HCEC 1CT (cell line): Measurements from ENCODE around the gene PIEZO2.

Source experiments
- DNase-seq: peaks from one replicate; pipeline ENCODE4 v3.0.0-alpha.2; 2017

PIEZO2 gene

GRCh38 chr18:10771053-10771709 lies 378.2 kb downstream of the PIEZO2 start:
- no peak for DNase-seq

DNA sequence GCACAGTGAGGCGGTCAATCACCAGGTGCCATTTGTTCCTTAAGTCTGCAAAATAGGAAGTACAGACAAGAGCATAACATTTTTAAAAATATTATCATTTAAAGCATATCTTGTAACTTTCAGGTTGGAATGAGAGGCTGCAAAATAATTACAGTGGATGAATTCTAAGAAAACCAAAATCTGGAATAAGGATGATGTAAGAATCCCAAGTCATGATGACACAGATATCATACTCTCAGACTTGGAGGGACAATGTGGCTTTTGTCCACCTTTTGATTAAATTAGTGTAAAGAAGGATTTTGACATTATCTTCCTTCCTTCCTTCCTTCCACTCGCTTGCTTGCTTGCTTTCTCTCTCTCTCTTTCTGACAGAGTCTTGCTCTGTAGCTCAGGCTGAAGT lies 379.1 kb downstream of the PIEZO2 start:
- no peak for DNase-seq

DNA sequence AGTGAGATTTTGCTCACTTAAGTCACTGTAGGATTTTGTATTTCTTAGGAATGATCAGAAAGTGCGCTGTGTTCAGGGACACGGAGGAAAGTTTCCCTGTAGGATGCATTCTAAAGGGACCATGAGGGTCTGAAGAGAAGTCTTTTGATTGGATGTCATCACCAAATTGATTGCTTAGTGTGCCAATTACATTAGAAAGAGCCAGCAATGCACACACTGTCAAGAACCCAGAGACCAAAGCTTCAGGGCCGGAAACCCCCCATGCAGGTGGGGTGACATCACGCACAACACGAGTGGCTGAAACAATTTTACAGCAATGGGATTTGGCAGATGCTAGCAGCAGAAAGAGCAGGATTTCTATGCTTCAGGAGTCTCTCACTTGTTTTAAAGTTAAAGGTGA lies 381.1 kb downstream of the PIEZO2 start:
- DNase-seq: no peak

DNA sequence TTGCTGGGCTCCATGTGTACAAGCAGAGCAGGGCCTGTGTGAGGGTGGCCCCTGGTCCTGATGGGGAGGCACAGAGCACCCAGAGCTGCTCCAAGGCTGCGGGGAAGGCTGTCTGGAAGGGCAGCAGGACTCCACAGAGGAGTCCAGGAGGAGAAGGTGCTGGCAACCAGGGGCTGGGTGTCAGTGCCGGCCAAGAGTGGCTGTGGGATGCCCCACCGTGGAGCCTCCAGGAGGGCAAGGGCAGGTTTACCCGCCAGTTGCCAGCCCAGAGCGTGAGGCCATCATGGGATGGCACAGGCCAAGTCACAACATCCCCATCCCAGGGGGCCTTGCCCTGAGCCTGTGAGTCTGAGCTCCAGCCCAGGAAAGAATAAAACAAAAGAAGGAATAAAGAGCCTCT lies 381.7 kb downstream of the PIEZO2 start:
- DNase-seq: no peak

- no peak for DNase-seq
These were observed 388.4 kb downstream of the PIEZO2 start for GRCh38 chr18:10760986-10761385.

- no peak for DNase-seq
These were observed 390.1 kb downstream of the PIEZO2 start for GRCh38 chr18:10759241-10759640.

DNA sequence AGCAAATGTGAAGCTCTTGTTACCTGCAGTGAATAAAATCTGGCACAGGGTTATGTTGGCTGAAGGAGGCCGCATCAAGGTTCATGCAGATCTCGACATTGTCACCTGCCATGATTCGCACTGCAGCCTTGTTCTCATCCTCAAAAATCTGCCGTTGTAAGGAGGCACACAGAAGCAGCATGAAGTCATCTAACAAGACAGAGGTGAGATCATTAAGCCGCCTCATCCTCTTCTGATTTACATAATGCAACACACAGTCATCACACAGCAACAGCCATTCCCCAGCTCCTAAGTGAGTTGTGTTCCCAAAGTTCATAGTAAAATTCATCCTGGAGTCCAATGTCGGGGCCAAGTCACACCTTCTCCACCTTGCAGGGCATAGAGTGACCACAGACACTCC lies 391.4 kb downstream of the PIEZO2 start:
- no peak for DNase-seq

DNA sequence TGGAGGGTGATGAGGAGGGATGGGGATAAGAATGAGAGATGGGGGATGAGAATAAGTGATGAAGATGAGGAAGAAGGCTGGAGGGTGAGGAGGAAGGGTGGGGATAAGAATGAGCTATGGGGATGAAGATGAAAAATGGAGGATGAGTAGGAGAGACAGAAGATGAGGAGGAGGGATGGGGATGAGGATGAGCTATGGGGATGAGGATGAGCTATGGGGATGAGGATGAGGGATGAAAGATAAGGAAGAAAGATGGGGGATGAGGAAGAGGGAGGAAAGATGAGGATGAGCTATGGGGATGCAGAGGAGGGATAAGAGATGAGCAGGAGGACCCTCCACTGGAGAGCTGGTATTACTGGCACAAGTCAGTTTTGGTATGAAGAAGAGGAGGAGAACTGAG lies 392.0 kb downstream of the PIEZO2 start:
- no peak for DNase-seq

- no peak for DNase-seq
These were observed 393.5 kb downstream of the PIEZO2 start for GRCh38 chr18:10755855-10756254.

- no peak for DNase-seq
These were observed 395.2 kb downstream of the PIEZO2 start for GRCh38 chr18:10754128-10754527.

DNA sequence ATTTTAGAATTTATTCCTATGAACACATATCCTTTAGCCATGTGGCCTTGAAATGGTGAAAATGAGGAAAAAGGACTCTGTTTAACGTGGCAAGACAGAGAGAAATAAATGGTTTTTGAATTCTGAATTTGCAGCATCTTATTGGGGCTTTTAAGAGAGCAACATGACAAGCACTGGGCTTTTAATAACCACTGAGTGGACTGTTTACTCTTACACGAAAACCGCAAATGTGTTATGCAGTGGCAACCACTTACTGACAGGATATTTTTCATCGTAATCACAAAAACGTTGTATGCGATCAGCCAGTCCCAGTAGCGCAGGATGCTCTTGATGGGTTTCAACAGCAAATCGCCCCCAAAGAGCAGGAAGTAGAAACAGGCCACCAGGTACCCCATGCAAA lies 397.0 kb downstream of the PIEZO2 start:
- DNase-seq: no peak

GRCh38 chr18:10751653-10752052 lies 397.7 kb downstream of the PIEZO2 start:
- no peak for DNase-seq

- no peak for DNase-seq
These were observed 399.0 kb downstream of the PIEZO2 start for GRCh38 chr18:10750191-10751035.

DNA sequence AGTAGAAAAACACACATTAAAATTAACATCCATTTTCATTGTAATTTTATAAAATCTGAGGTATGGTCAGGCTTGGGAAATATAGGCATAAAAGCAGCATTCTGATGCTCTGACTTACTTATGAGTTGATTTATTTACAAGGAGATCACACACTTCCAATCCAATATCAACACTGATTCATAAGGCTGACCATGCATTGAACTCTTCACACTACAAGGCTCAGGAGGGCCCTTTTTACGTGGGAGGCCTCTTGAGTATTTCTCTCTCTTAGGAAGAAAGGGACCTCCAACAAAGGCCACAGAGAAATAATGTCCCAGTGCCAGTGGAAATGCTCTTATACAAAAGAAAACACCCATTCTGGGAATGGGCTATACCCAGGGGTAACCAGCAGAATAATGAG lies 400.7 kb downstream of the PIEZO2 start:
- no peak for DNase-seq

GRCh38 chr18:10745971-10746370 lies 403.4 kb downstream of the PIEZO2 start:
- no peak for DNase-seq

DNA sequence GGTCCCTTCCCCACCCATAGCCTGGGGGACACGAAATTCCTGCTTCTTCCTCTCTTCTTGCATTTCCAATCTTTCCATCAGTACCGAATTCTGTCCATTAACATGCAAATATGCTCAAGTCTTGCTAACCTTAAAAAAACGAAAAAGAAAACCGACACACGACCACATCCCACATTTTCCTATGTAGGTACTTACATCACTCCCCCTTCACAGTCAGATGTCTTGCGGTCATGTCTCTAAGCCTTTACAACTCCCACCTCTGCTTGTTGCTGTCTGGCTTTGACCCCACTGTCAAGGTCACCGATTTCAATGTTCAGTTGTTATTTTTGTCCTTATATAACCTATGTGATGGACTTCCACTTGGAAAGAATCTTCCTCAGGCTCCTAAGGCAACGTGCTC lies 404.1 kb downstream of the PIEZO2 start:
- no peak for DNase-seq

GRCh38 chr18:10743766-10744165 lies 405.6 kb downstream of the PIEZO2 start:
- no peak for DNase-seq

DNA sequence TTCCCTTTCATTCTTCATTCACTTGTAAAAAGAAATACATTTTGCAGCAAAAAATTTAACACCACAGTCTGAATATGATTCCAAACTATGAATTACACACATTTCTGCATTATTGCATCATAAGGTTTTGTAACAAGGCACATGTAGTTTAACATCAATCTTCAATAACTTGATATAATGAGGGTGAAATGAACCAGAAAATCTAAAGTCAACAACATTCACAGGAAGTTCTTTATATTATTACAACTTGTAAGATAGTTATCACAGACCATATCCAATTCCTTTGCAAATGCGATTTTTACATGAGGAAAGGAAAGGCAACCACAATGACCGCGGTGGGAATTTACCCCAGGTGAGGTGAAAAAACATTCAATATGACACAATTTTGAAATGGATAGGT lies 410.2 kb downstream of the PIEZO2 start:
- no peak for DNase-seq

GRCh38 chr18:10736984-10737383 lies 412.4 kb downstream of the PIEZO2 start:
- DNase-seq: no peak

- no peak for DNase-seq
These were observed 416.4 kb downstream of the PIEZO2 start for GRCh38 chr18:10732990-10733389.

DNA sequence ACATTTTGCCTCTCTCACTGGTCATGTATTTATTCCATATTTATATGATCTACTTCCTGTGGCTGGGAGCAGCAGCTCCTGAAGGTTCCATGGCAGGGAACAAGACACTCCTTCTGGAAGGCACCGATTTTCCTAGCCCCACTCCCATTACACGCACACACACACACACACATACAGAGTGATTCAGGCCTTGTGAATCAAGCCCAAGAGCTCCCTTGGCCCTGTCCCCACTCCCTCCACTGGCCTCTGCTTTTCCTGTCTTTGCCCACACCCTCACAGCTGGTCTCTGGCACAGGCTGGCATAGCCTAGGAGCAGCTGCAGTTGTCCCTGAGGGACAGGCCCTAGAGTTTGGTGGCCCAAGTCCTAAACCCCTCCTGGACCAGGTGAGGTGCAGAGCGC lies 421.9 kb downstream of the PIEZO2 start:
- DNase-seq: no peak

DNA sequence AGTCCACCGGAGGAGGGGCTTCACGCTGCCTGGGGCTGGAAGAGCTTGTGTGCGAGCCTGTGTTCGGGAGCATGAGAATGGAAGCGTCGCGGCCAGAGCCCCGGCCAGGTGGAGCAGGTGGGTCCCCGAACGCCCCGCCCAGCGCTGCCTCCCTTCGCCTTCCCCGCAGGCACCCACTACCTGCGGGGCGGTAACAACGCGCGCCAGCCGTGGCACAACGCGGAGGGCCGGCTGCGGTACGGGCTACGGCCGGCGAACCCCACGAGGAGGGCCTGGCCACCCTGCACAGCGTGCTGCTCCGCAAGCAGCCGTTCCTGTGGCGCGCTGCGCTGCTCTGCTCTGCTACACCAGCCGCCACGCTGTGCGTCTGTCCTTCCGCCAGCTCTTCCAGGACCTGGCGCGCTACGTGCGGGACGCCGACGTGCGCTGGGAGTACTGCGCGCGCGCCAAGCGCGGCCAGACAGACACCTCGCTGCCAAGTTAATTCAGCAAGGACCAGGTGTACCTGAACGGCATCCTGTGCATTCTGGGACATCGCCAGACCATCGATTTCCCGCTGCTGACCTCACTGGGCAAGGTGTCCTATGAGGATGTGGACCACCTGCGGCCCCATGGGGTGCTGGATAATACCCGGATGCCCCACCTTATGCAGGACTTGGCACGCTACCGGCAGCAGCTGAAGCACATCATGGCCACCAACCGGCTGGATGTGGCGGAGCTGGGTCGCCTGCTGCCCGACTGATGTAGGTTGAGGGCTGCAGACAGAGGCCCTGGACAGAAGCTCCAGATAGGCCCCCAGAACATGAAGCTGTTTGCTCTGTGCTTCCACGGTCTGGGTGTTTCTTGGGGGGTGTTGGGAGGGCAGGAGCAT lies 422.9 kb downstream of the PIEZO2 start:
- DNase-seq: no peak

GRCh38 chr18:10724666-10725065 lies 424.7 kb downstream of the PIEZO2 start:
- no peak for DNase-seq

- DNase-seq: no peak
These were observed 425.9 kb downstream of the PIEZO2 start for GRCh38 chr18:10723496-10723895.
